ENCODE data around the gene RFX3. TPM values are rescaled to one million over a fixed set of nuclear protein-coding genes. Genes with fewer than 3 reads are reported as not detected.

Gene RFX3
- total and polyA plus RNA-seq, 4 donors: 0.30 to 4.6 (median 1.5) TPM

DNA sequence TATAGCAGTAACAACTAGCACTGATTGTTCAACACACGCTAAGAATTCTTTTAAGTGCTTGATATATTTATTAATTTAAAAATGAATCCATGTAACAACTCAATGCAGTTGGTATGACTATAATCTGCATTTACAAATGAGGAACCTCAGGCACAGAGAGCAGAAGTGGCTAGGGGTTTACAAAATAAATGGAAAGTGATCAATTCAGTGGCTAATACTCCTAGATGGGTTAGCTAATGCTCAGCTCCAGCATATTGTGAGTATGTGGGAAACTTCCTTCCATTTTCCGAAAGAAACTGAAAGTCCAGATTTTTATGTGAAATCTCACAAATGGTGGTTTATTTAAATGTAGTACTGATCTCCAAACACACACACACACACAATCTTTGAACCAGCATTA, 128.0 kb downstream of the RFX3 start:
- Histone ChIP-seq H3K9ac (ENCODE audit: low read depth in 1 of 2, low read length in 2 of 2) (no peak overlapping the region), H3K27me3 (ENCODE audit: control insufficient read depth in 4 of 4, insufficient read depth in 4 of 4, low read length in 3 of 4) (no peaks in the 10 kb centered on the region), H3K4me3 (ENCODE audit: low read depth in 1 of 3, low read length in 3 of 3) (no peak overlapping the region), H3K4me1 (ENCODE audit: control insufficient read depth in 4 of 4, insufficient read depth in 4 of 4, low read length in 3 of 4) (no peaks in the 10 kb centered on the region), H3K27ac (ENCODE audit: low read depth in 1 of 2, low read length in 2 of 2) (no peak overlapping the region), H3K9me3 (ENCODE audit: control insufficient read depth in 4 of 4, low read length in 3 of 4) (no peaks in the 10 kb centered on the region), H3K36me3 (ENCODE audit: control insufficient read depth in 4 of 4, insufficient read depth in 3 of 4, low read depth in 1 of 4, low read length in 3 of 4) (no peaks in the 10 kb centered on the region)
- 91% methylated on average over 2 of the region's 2 CpGs for WGBS
- DNase-seq (ENCODE audit: low spot score): no peak
- TF ChIP-seq YY1 (IDR thresholded peaks at IDR 0.05) (no peak), ATF3 (IDR thresholded peaks at IDR 0.05) (no peak), JUND (IDR thresholded peaks at IDR 0.05) (no peak), CTCF (IDR thresholded peaks at IDR 0.05; ENCODE audit: low read depth, low read length, missing input control) (no peak), RXRA (IDR thresholded peaks at IDR 0.05) (no peak), REST (IDR thresholded peaks at IDR 0.05) (no peak), ZBTB33 (IDR thresholded peaks at IDR 0.05) (no peak), HNF4G (IDR thresholded peaks at IDR 0.05) (no peak), MAX (IDR thresholded peaks at IDR 0.05) (no peak), RAD21 (IDR thresholded peaks at IDR 0.05) (no peak), EGR1 (IDR thresholded peaks at IDR 0.05; ENCODE audit: low read depth in 2 of 2) (no peak), FOXA2 (IDR thresholded peaks at IDR 0.05) (no peak), GABPA (IDR thresholded peaks at IDR 0.05 in 1 of 2, conservative IDR thresholded peaks at IDR 0.05 in 1 of 2) (no peak), SP1 (IDR thresholded peaks at IDR 0.05) (no peak), FOXA1 (IDR thresholded peaks at IDR 0.05) (no peak), TAF1 (conservative IDR thresholded peaks at IDR 0.05) (no peak), NR2F2 (IDR thresholded peaks at IDR 0.05) (no peak)

- Histone ChIP-seq H3K4me3 (ENCODE audit: low read depth in 1 of 3, low read length in 3 of 3) (no peak overlapping the region), H3K9ac (ENCODE audit: low read depth in 1 of 2, low read length in 2 of 2) (no peak overlapping the region), H3K4me1 (ENCODE audit: control insufficient read depth in 4 of 4, insufficient read depth in 4 of 4, low read length in 3 of 4) (no peaks in the 10 kb centered on the region), H3K27me3 (ENCODE audit: control insufficient read depth in 4 of 4, insufficient read depth in 4 of 4, low read length in 3 of 4) (no peaks in the 10 kb centered on the region), H3K36me3 (ENCODE audit: control insufficient read depth in 4 of 4, insufficient read depth in 3 of 4, low read depth in 1 of 4, low read length in 3 of 4) (peaks cover 0 to 2% (median 0%) of the 10 kb centered on the region in 4 donors), H3K27ac (ENCODE audit: low read depth in 1 of 2, low read length in 2 of 2) (no peak overlapping the region), H3K9me3 (ENCODE audit: control insufficient read depth in 4 of 4, low read length in 3 of 4) (no peaks in the 10 kb centered on the region)
- TF ChIP-seq ATF3 (IDR thresholded peaks at IDR 0.05) (no peak), GABPA (IDR thresholded peaks at IDR 0.05 in 1 of 2, conservative IDR thresholded peaks at IDR 0.05 in 1 of 2) (no peak), SP1 (IDR thresholded peaks at IDR 0.05) (no peak), FOXA2 (IDR thresholded peaks at IDR 0.05) (no peak), RAD21 (IDR thresholded peaks at IDR 0.05) (no peak), RXRA (IDR thresholded peaks at IDR 0.05) (no peak), ZBTB33 (IDR thresholded peaks at IDR 0.05) (no peak), NR2F2 (IDR thresholded peaks at IDR 0.05) (no peak), REST (IDR thresholded peaks at IDR 0.05) (no peak)
- WGBS: 94% methylated on average over 2 of the region's 2 CpGs
- no peak for DNase-seq (ENCODE audit: low spot score)
Measured at GRCh38 chr9:3391414-3391813, 134.4 kb downstream of the RFX3 start.

All from liver (tissue), 9 donors.